GM21737 (cell line): ENCODE results near the gene NDUFV1.
"Not testable (repeated sequence)": the region's sequence is repeated elsewhere in the genome, so short reads cannot be mapped to it uniquely, and the experiment has no call there.

ENCODE experiments used
- ATAC-seq: cut with Tn5 transposase; IDR thresholded peaks from one replicate; pipeline ENCODE4 v1.9.1; 2021; ENCODE audit warnings: mild to moderate bottlenecking, moderate library complexity; ENCODE audit not compliant: unreplicated experiment

Gene NDUFV1

GRCh38 chr11:67585911-67586310, 20.8 kb upstream of the NDUFV1 start:
- ATAC-seq = no peak

- ATAC-seq = no peak
Observed at GRCh38 chr11:67586568-67587250, 20.0 kb upstream of the NDUFV1 start.

- peak; percentile 25 for ATAC-seq
Observed at GRCh38 chr11:67588136-67588503, 18.6 kb upstream of the NDUFV1 start.

- not testable (repeated sequence) for ATAC-seq
Observed at GRCh38 chr11:67588899-67589415, 17.8 kb upstream of the NDUFV1 start.

GRCh38 chr11:67592880-67593564, 13.7 kb upstream of the NDUFV1 start:
- no peak for ATAC-seq

GRCh38 chr11:67593565-67593905, 13.2 kb upstream of the NDUFV1 start:
- ATAC-seq = no peak

- ATAC-seq = no peak
Observed at GRCh38 chr11:67594480-67594879, 12.3 kb upstream of the NDUFV1 start.

GRCh38 chr11:67596753-67597300, 9.9 kb upstream of the NDUFV1 start:
- ATAC-seq = no peak

GRCh38 chr11:67597458-67597857, 9.3 kb upstream of the NDUFV1 start:
- ATAC-seq = not testable (repeated sequence)

GRCh38 chr11:67597963-67598362, 8.8 kb upstream of the NDUFV1 start:
- ATAC-seq = not testable (repeated sequence)

GRCh38 chr11:67599149-67599548, 7.6 kb upstream of the NDUFV1 start:
- no peak for ATAC-seq

GRCh38 chr11:67600324-67601029, 6.3 kb upstream of the NDUFV1 start:
- ATAC-seq = peak; percentile 76

- ATAC-seq = no peak
Observed at GRCh38 chr11:67601098-67601497, 5.6 kb upstream of the NDUFV1 start.

GRCh38 chr11:67604119-67604518, 2.6 kb upstream of the NDUFV1 start:
- ATAC-seq = not testable (repeated sequence)

GRCh38 chr11:67604815-67605214, 1.9 kb upstream of the NDUFV1 start:
- ATAC-seq = no peak

- no peak for ATAC-seq
Observed at GRCh38 chr11:67605231-67606011, 1.3 kb upstream of the NDUFV1 start.

- ATAC-seq = no peak
Observed at GRCh38 chr11:67606093-67606491, 644 bp upstream of the NDUFV1 start.

- ATAC-seq = no peak
Observed at GRCh38 chr11:67607507-67607906, 771 bp downstream of the NDUFV1 start.

GRCh38 chr11:67608486-67608885, 1.8 kb downstream of the NDUFV1 start:
- ATAC-seq = no peak

GRCh38 chr11:67609316-67609715, 2.6 kb downstream of the NDUFV1 start:
- ATAC-seq = no peak
